GM18907 (cell line): ENCODE measurements around the gene CDH12.
"Not testable (repeated sequence)": the region's sequence is repeated elsewhere in the genome, so short reads cannot be mapped to it uniquely, and the experiment has no call there.

Source experiments
- ATAC-seq: cut with Tn5 transposase; IDR thresholded peaks from one replicate; pipeline ENCODE4 v1.9.1; 2021; ENCODE audit warnings: mild to moderate bottlenecking, moderate library complexity; ENCODE audit not compliant: unreplicated experiment

The CDH12 gene

DNA sequence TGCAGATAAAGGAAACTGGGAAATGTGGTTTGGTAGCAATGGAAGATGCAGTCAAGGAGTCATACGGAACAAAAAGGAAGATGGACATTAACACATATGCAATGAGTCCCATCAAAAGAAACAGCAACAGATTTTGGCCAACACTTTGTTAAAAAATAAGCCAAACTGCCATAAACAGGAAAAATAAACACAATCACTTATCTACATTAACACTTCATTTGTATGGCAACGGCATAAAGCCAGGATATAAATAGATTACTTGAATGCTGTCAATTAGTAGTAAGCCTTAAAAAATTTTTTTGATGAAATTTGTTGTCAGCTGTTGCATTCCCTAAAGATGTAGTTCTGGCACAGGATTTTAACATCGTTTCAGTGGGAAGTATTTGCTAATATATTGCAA is 190.8 kb downstream of the CDH12 start:
- ATAC-seq: no peak

- ATAC-seq: no peak
Measured at GRCh38 chr5:22651355-22651754, 201.8 kb downstream of the CDH12 start.

- ATAC-seq: no peak
Measured at GRCh38 chr5:22650511-22650910, 202.6 kb downstream of the CDH12 start.

GRCh38 chr5:22649074-22649473 is 204.1 kb downstream of the CDH12 start:
- ATAC-seq: no peak

DNA sequence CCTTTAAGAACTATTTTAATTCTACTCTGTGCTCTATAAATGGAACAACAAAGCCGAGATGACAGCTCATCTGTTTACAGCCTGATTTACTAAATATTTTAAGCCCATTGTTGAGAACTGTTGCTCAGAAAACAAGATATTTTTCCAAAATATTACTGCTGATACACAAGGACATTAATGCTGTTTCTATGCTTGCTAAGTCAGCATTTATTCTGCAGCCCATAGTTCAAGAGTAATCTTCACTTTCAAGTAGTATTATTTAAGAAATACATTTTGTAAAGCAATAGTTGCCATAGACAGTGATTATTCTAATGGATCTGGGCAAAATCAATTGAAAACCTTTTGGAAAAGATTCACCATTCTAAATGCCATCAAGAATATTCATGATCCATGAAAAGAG is 208.3 kb downstream of the CDH12 start:
- no peak for ATAC-seq

GRCh38 chr5:22643356-22643755 is 209.8 kb downstream of the CDH12 start:
- ATAC-seq: no peak

GRCh38 chr5:22631683-22632082 is 221.5 kb downstream of the CDH12 start:
- ATAC-seq: no peak

- ATAC-seq: no peak
Measured at GRCh38 chr5:22627029-22627428, 226.1 kb downstream of the CDH12 start.

DNA sequence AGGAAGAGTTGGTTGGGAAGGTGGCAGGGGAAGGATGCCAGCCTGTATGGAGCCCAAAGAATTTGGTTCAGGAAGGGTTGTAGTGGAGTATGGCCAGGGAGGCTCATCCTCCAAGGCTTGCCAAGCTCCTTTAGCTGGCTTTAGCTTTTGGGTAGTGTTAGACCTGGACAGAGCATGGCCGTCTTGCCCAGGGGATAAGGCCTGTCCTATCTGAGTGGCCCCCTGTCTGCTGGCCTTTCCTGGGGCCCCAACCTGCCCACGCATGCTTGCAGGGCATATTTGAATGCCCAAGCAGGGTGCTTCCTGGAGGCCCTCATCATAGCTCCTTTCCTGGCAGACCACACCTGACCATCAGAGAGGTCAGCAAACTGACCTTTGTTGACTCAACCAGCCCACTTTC is 227.7 kb downstream of the CDH12 start:
- no peak for ATAC-seq

DNA sequence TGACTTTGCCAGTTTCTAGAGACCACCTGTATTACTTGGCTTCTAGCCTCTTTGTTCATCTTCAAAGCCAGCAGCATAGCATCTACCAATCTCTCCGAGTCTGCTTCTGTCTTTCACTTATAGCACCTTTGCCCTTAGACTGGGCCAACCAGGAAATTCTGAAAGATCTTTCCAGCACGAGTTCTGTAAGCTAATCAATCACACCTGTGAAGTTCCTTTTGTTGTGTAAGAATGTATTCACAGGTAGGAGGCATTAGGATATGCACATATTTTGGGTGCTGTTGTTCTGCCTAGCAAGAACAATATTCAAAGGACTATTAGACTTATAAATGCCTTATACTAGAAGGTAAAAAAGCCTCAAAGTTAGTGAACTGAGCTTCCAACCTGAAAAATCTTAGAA is 232.1 kb downstream of the CDH12 start:
- no peak for ATAC-seq

- no peak for ATAC-seq
Measured at GRCh38 chr5:22615964-22616363, 237.2 kb downstream of the CDH12 start.

- ATAC-seq: no peak
Measured at GRCh38 chr5:22614486-22615094, 238.6 kb downstream of the CDH12 start.

- ATAC-seq: no peak
Measured at GRCh38 chr5:22612928-22613327, 240.2 kb downstream of the CDH12 start.

DNA sequence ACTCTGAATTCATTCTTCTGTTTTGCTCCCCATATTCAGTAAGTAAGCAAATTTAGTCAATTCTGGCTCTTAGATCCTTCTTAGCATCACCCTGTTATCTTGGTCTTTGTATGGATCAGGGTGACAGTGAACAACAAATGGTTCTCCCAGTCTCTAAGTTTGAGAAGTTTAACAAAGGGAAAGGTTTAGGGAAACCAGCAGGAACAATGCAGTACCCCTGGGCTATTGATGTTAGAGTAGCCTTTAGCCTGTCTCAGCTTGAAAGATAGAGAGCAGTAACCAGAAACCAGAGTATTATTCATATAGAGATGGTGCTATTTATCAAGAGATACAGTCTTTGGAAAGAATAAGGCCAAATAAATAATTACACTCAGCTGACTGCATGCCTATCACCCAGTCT is 241.8 kb downstream of the CDH12 start:
- ATAC-seq: no peak

GRCh38 chr5:22607498-22607897 is 245.6 kb downstream of the CDH12 start:
- not testable (repeated sequence) for ATAC-seq

GRCh38 chr5:22605473-22605872 is 247.7 kb downstream of the CDH12 start:
- no peak for ATAC-seq

DNA sequence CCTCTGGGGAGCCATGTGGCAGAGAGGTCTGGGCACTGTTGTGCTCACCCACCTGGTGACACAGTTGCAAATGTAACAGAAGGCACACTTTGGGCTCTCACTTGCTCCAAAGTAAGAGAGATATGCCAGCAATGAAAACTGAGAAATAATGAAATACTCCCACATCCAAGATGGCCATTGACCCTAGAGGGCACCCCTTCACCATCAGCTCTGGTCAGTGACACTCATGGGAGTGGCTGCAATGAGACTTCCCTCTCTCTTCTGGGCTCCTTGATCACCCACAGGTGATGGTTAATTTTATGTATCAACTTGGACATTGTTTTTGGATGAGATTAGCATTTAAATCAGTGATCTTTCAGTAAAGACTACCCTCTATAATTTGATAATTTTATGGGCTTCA is 248.4 kb downstream of the CDH12 start:
- no peak for ATAC-seq

GRCh38 chr5:22598796-22599195 is 254.3 kb downstream of the CDH12 start:
- no peak for ATAC-seq

GRCh38 chr5:22596404-22596970 is 256.7 kb downstream of the CDH12 start:
- no peak for ATAC-seq

GRCh38 chr5:22594491-22594890 is 258.7 kb downstream of the CDH12 start:
- no peak for ATAC-seq

DNA sequence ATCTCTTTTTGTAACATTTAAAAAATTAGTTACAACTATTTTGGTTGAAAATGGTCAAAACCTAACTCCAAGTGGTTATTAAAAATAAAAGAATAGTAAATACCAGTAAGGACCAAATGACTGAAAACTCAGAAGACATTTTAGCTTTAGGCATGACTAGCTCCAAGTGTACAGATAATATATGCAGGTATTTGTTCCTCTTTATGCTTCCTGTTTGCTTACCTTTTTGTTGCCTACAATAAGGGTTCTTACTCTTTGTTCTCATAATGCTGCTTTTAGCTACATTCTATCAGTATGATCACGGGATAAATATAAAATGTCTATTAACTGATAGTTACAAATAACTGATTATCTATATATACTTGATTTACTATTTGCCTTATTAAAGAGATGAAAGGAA is 259.6 kb downstream of the CDH12 start:
- ATAC-seq: no peak

- no peak for ATAC-seq
Measured at GRCh38 chr5:22591461-22591860, 261.7 kb downstream of the CDH12 start.

DNA sequence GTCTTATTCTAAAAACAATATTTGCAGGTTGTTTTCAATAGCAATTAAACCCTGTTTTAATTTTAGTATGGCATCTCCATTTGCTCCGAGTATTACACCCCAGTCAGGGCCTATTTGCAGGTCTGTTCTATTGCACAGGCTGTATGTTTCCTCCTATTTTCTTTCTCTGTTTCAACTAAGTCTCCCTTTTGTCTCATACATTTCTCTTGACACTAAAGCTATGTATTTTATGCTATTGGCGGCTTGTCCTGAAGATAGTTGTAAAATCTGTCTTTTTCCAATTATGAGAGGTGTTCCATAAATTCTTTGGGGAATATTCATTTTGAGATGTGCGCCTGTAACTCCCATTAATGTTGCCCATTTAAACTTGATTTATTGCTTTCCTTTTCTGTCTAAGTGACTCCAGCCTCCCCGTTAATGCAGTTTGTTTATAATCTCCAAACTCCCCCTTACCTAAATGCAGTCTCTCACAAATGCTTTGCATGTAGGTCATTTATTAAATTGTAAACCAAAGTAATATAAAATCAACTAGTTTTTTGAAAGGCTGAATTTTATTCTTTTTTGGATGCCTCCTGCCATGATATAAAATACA is 262.4 kb downstream of the CDH12 start:
- ATAC-seq: no peak
